HTR-8/SVneo (cell line): ENCODE measurements around the gene SORL1.
"Not testable (repeated sequence)": the region's sequence is repeated elsewhere in the genome, so short reads cannot be mapped to it uniquely, and the experiment has no call there.

Source experiments
- DNase-seq: peaks from one replicate; pipeline ENCODE4 v3.0.0; 2011; ENCODE audit warnings: low spot score, mixed read lengths; ENCODE audit not compliant: insufficient read length
- FAIRE-seq: peaks from 2 replicates; lab custom pipeline; 2011; peaks lifted over from hg19 to GRCh38; lab: Jason Lieb, UNC

SORL1 gene

DNA sequence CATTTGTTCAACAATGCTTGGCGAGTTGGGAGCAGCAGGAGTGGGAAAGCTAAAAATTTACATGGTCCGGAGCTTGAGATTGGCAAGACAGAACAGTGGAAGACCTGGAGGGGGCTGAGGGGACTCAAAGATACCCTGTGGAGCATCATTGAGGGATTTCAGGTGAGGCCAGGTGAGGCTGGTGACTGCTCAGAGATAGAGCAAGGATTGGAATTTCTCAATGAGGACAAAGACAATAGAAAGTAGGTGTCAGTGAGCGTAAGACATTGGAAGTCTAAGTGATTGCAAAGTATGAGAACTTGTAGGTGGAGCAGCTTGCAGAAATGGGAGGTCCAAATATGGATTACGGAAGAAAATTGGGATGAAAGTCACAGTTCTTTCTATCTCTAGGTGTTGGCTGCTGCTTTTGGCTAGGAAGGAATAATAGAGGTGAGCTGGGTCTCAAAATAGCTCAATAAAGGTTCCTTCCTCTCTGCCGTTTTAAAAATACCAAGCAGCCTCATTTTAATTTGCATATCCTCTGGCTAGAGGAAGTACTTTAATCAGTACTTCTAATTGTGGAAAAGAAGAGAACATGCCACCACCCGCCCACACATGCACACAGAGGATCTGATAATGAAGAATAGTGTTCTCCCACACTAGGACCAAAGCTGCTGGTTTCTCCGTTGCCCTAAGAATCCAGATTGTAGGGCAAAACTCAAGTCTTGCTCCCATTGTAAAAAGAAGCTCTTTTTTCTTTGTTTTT is 42.4 kb downstream of the SORL1 start:
- FAIRE-seq, result no peak

DNA sequence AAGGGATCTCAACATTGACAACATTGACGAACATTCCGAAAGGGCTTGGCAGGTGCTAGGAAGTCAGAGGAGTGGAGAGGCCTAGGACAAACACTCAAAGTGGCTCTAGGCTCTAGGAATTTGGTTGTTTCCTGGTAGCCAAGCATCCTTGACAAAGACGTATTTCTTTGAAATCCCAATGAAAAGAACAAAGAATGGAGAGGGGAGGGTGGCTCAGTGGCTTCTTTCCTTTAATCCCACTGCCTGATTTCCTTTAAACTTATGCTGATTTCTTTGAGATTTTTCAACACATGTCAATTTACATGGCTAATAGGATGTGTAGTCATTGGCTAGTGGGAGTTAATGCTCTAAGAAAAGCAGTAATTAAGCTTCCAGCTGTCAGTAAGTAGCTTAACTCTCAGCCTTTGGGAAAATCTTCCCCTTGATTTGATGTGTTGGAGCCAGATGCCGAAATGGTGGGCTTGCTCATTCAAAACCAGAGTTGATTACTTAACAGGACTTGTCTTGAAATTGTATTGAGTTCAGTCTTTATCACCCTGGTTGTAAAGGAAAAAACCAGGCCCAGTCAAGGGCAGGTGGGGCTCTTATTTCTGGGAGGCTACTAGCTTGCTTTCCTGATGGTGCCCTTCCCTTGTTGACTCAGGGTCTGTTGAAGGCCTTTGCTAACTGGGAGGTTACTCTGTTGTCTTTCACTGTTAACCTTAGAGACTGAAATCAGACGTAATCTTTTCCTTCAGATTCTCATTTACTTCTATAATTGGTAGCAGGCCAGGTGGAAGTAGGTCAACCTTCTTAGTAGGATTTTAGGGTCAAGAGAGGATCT is 45.3 kb downstream of the SORL1 start:
- no peak for DNase-seq
- no peak for FAIRE-seq

More for the DNA sequence above, 42.4 kb downstream of the SORL1 start:
- DNase-seq, result no peak

- FAIRE-seq (no peak), DNase-seq (no peak)
Observed at GRCh38 chr11:121499405-121499804, 47.3 kb downstream of the SORL1 start.

DNA sequence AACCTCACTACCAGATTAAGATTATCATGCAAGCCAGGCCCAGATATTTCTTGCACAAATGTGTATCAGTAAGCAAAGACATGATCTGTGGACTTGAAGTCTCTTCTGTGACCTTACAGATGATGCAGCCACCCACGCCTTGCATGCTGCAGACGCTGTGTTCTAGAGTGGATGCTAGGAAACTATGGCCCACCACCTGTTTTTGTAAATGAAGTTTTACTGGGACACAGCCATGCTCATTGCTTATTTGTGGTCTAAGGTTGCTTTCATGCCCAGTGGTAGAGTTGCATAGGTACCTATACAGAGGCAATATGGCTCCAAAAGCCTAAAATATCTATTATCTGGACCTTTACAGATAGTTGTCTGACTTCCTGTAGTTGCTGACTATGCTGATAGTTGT is 48.2 kb downstream of the SORL1 start:
- FAIRE-seq (no peak), DNase-seq (no peak)

DNA sequence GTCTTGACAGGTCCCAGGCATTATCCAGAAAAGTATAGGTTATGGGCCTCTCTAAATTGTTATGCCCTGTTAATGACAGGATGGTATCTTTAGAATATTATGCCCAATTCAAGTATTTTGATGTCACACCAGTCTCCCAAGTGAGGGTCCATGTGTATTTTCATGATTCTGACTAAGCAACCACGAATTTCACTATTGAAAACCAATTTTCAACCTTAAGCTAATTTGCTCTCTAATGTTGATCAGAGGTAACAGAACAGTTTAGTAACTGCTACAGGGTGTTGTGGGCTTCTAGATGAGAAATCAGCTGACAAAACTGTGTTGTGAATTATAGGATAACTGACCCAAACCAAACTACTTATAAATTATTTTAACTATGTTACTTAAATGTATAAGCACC is 48.6 kb downstream of the SORL1 start:
- DNase-seq, result no peak
- no peak for FAIRE-seq

DNA sequence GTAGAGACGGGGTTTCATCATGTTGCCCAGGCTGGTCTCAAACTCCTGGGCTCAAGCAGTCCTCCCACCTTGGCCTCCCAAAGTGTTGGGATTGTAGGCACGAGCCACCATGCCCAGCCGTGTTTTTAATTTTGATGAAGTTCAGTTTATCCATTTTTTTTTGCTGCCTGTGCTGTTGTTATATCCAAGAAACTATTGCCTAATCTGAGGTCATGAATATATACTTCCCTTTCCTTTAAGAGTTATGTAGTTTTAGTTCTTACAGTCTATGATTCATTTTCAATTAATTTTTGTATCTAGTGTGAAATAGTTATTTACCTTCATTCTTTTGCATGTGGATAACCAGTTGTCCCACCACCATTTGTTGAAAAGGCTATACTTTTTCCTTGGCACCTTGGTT is 50.9 kb downstream of the SORL1 start:
- FAIRE-seq (no peak), DNase-seq (no peak)

DNA sequence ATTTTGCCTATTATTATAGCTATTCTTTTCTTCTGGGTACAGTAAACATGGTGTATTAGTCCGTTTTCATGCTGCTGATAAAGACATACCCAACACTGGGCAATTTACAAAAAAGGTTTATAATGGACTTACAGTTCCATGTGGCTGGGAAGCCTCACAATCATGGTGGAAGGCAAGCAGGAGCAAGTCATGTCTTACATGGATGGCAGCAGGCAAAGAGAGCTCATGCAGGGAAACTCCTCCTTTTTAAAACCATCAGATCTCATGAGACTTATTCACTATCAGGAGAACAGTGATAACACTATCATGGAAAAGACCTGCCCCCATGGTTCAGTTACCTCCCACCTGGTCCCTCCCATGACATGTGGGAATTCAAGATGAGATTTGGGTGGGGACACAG is 54.1 kb downstream of the SORL1 start:
- not testable (repeated sequence) for FAIRE-seq, DNase-seq

DNA sequence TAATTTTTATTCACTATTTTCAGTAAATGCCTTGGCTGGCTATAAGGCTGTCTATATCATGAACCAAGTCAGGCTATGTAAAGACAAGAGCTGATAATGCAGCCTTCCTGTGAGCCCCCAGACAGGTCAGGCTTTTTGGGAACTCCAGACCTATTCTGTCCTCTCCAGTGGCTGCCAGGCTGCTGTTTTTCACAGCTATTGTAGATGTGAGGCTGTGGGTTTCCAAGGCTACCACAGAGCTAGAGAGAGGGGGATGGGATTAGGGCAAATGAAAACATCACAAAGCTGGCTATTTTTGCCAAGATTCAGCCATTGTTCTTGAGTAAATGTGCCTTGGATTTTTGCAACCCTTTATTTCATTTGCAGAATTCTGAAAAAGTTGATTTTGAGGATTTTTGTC is 56.3 kb downstream of the SORL1 start:
- FAIRE-seq (no peak), DNase-seq (no peak)

- DNase-seq (no peak), FAIRE-seq (peak; percentile 13)
Observed at GRCh38 chr11:121510438-121510837, 58.3 kb downstream of the SORL1 start.

GRCh38 chr11:121512468-121513465 is 60.7 kb downstream of the SORL1 start:
- no peak for FAIRE-seq
- no peak for DNase-seq

DNA sequence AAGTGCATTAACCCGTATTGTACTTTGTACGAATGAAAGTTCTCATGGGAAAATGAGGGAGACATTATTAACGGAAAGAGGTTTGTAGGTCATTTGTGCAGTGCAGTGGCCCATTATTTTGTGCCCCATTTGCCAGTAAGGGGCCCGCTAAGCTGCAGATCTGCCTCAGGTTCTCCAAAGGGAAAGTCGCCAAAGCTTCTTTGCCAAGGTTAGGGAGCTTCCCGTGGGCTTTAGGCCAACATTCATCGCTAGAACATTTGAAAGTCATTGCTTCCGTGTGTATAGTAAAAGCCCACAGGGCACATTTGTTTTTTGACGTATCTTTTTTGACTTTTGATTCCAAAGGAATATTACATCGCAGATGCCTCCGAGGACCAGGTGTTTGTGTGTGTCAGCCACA is 61.7 kb downstream of the SORL1 start:
- no peak for DNase-seq
- no peak for FAIRE-seq

GRCh38 chr11:121514432-121515334 is 62.6 kb downstream of the SORL1 start:
- no peak for DNase-seq
- no peak for FAIRE-seq

DNA sequence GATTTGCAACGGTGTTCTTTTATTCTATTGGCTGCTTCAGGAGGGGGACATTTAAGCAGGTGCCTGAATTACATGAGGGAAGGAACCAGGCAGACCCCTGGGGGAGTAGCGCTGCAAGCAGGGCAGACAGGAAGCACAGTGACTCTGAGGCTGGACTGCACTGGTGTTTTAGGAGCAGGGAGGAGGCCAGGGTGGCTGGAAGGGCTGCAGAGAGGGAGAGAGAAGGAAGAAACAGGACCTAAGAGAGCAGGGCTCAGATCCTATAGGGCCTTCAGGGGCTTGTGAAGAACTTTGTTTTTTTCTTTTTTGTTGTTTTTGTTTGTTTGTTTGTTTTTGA is 63.2 kb downstream of the SORL1 start:
- no peak for DNase-seq
- no peak for FAIRE-seq

- DNase-seq (no peak), FAIRE-seq (no peak)
Observed at GRCh38 chr11:121517996-121518395, 65.9 kb downstream of the SORL1 start.

DNA sequence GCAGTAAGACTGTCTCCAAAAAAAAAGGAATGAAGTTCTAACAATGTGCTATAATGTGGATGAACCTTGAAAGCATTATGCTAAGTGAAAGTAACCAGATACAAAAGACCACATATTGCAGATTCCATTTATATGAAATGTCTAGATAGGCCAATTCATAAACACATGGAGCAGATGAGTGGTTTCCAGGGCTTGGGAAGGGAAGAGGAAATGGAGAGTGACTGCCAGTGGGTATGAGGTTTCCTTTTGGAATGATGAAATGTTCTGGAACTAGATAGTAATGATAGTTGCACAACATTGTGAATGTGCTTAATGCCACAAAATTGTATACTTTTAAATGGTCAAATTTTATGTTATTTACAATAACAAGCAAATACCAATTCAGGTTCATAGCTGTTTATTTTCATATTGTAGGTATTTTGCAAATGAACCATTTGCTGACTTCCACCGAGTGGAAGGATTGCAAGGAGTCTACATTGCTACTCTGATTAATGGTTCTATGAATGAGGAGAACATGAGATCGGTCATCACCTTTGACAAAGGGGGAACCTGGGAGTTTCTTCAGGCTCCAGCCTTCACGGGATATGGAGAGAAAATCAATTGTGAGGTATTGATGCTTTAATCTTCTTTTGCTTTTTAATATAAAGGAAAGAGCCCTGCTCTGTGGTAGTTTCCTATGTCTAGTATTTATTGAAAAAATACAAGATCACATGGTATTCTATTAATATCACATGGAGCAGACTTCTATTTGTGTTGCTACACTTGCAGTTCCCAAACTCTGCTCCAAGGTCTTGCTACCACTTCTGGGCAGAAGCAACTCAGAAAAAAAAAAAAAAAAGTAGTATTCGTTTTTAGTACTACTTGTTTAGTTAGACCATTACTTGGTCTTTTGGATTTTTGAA is 68.4 kb downstream of the SORL1 start:
- FAIRE-seq, result no peak
- DNase-seq, result no peak

- no peak for FAIRE-seq
Observed at GRCh38 chr11:121521145-121522042, 69.3 kb downstream of the SORL1 start.

More at GRCh38 chr11:121521145-121522042, 69.3 kb downstream of the SORL1 start:
- DNase-seq, result no peak
